Parathyroid adenoma (tissue), 2 donors: ENCODE data around the gene TRPM5.

Source experiments
- H2AFZ ChIP-seq: fragments of 300-600 bp; sonication (generic); one replicate; pipeline ENCODE4 v1.7.0; 2017; ENCODE audit warnings: antibody characterized with exemption, mild to moderate bottlenecking
- H3K27ac ChIP-seq: fragments of 300-600 bp; sonication (generic); one replicate; pipeline ENCODE4 v1.7.0; 2017
- H3K27me3 ChIP-seq: fragments of 300-600 bp; sonication (generic); one replicate; pipeline ENCODE4 v1.7.0; 2017; ENCODE audit warnings: low read length; ENCODE audit not compliant: control insufficient read depth, insufficient read depth
- H3K36me3 ChIP-seq: fragments of 300-600 bp; sonication (generic); one replicate; pipeline ENCODE4 v1.7.0; 2017; ENCODE audit warnings: low read length; ENCODE audit not compliant: control insufficient read depth, insufficient read depth
- H3K4me1 ChIP-seq: fragments of 300-600 bp; sonication (generic); one replicate; pipeline ENCODE4 v1.7.0; 2017; ENCODE audit warnings: control low read depth
- H3K4me2 ChIP-seq: fragments of 300-600 bp; sonication (generic); one replicate; pipeline ENCODE4 v1.7.0; 2017; ENCODE audit warnings: low read length
- H3K4me3 ChIP-seq: fragments of 300-600 bp; sonication (generic); one replicate; pipeline ENCODE4 v1.7.0; 2017; ENCODE audit warnings: low read depth, low read length
- H3K79me2 ChIP-seq: fragments of 300-600 bp; sonication (generic); one replicate; pipeline ENCODE4 v1.7.0; 2017; ENCODE audit warnings: control low read depth
- H3K9ac ChIP-seq: fragments of 300-600 bp; sonication (generic); one replicate; pipeline ENCODE4 v1.7.0; 2017; ENCODE audit warnings: mild to moderate bottlenecking
- H3K9me3 ChIP-seq: fragments of 300-600 bp; sonication (generic); one replicate; pipeline ENCODE4 v1.7.0; 2017; ENCODE audit warnings: low read length; ENCODE audit not compliant: control insufficient read depth
- TF ChIP-seq, protein P1 (sequence below): fragments of 300-600 bp; sonication (generic); IDR thresholded peaks from one replicate; pipeline ENCODE4 v1.7.0; 2017; ENCODE audit warnings: antibody characterized with exemption, mild to moderate bottlenecking
- donor health status: primary hyperparathyroidism.

Gene TRPM5

DNA sequence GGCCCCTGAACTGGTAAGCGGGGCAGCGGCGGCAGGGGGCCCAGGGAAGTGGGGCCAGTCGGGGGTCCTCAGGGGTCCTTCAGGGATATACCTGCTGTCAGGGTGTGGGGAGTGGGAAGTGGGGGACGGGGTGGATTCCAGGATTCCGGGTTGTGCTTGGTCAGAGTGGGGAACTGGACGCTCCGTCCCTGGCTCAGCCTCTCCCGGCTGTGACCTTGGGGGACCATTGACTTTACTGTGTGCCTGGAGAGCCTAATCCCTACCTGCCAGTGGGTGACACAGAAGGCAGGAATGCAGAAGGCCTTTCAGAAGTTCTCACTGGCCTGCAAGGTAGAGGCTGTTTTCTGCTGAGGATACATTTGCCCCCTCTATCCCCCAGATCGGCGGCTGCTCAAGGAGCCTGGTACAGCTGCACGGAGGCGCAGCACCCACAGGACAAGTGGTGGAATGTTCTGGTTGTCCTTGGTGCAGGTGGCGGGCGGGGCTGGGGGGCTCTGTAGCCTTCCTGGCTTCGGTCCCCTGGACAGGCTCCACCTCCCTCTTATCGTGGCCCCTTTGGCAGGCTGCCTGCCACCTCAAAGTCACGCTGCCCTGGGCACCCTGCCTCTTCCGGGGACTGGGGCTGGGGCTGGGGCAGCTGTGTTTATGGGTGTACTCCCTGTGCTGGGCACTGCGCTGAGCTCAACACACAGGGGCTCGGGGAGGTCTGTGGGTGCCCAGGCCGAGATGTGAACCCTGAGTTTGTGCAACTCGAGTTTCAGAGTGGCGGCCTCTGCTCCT lies 18.9 kb upstream of the TRPM5 start:
- Histone ChIP-seq H3K27me3 (no peaks in the 10 kb centered on the region), H3K79me2 (peaks cover 3% of the 10 kb centered on the region), H3K9ac (no peak overlapping the region), H3K9me3 (no peaks in the 10 kb centered on the region), H3K4me3 (no peak overlapping the region), H3K27ac (no peak overlapping the region), H3K4me1 (peaks cover 4% of the 10 kb centered on the region), H3K4me2 (no peak overlapping the region), H3K36me3 (no peaks in the 10 kb centered on the region), H2AFZ (no peak overlapping the region)
- TF ChIP-seq, protein P1, sequence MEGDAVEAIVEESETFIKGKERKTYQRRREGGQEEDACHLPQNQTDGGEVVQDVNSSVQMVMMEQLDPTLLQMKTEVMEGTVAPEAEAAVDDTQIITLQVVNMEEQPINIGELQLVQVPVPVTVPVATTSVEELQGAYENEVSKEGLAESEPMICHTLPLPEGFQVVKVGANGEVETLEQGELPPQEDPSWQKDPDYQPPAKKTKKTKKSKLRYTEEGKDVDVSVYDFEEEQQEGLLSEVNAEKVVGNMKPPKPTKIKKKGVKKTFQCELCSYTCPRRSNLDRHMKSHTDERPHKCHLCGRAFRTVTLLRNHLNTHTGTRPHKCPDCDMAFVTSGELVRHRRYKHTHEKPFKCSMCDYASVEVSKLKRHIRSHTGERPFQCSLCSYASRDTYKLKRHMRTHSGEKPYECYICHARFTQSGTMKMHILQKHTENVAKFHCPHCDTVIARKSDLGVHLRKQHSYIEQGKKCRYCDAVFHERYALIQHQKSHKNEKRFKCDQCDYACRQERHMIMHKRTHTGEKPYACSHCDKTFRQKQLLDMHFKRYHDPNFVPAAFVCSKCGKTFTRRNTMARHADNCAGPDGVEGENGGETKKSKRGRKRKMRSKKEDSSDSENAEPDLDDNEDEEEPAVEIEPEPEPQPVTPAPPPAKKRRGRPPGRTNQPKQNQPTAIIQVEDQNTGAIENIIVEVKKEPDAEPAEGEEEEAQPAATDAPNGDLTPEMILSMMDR, result no peak

DNA sequence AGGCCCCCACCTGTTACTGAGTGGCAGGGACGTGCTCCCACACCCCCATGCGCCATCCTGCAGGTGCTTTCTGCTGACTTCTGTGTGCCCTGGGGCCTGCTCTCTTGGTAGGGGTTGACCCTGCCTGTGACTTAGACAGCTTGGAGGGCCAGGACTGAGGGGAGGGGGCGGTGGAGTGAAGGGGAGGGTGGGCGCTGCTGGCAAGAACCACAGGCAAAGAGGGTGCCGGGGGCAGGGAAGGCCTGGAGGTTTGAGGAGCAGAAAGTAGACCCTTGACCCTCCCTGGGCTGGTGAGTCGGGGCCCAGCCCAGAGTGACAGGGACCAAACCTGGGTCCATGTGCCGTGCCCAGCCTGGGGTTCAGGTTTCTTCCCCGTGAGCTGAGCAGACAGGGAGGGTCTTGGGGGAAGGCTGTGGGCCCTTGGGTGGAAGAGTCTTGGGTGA lies 18.2 kb upstream of the TRPM5 start:
- H3K4me3 ChIP-seq, result no peak overlapping the region
- no peak overlapping the region for H3K4me2 ChIP-seq
- peaks cover 4% of the 10 kb centered on the region for H3K4me1 ChIP-seq
- no peak overlapping the region for H3K27ac ChIP-seq
- H3K27me3 ChIP-seq, result no peaks in the 10 kb centered on the region
- H2AFZ ChIP-seq, result no peak overlapping the region
- peaks cover 3% of the 10 kb centered on the region for H3K79me2 ChIP-seq
- no peaks in the 10 kb centered on the region for H3K9me3 ChIP-seq
- no peak overlapping the region for H3K9ac ChIP-seq
- H3K36me3 ChIP-seq, result no peaks in the 10 kb centered on the region
- TF ChIP-seq, protein P1, result no peak

DNA sequence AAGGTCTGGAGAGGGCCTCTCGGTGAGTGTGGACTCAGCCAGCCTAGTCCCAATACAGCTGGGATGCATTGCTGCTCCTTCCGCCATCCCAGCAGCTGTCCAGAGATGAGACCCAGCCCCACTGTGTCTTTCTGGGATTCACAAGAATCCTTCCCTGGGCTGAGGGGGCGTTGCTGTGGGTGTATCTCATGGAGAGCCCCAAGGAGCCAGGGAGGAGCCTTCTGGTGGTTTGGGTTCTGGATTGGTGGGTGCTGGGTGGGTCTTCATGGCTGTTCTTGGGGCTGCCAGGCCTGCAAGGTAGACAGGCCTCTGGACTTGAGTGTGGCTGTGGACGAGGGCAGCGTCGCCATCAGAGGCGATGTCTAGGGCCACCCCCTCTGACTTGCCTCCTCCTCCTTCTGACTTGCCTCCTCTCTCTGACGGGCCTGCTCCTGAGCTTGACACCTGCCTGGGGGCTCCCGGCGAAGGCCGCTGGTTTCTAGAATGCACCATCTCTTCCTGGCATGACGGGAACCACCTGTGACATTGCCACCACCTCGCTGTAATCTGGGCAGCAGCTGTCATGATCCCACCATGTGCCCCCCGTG lies 17.7 kb upstream of the TRPM5 start:
- H3K79me2 ChIP-seq, result peaks cover 3% of the 10 kb centered on the region
- peaks cover 4% of the 10 kb centered on the region for H3K4me1 ChIP-seq
- no peak overlapping the region for H3K4me3 ChIP-seq
- no peak overlapping the region for H3K9ac ChIP-seq
- TF ChIP-seq, protein P1, result no peak
- H3K27ac ChIP-seq, result no peak overlapping the region
- no peaks in the 10 kb centered on the region for H3K36me3 ChIP-seq
- H3K9me3 ChIP-seq, result no peaks in the 10 kb centered on the region
- no peak overlapping the region for H3K4me2 ChIP-seq
- H3K27me3 ChIP-seq, result no peaks in the 10 kb centered on the region
- no peak overlapping the region for H2AFZ ChIP-seq

DNA sequence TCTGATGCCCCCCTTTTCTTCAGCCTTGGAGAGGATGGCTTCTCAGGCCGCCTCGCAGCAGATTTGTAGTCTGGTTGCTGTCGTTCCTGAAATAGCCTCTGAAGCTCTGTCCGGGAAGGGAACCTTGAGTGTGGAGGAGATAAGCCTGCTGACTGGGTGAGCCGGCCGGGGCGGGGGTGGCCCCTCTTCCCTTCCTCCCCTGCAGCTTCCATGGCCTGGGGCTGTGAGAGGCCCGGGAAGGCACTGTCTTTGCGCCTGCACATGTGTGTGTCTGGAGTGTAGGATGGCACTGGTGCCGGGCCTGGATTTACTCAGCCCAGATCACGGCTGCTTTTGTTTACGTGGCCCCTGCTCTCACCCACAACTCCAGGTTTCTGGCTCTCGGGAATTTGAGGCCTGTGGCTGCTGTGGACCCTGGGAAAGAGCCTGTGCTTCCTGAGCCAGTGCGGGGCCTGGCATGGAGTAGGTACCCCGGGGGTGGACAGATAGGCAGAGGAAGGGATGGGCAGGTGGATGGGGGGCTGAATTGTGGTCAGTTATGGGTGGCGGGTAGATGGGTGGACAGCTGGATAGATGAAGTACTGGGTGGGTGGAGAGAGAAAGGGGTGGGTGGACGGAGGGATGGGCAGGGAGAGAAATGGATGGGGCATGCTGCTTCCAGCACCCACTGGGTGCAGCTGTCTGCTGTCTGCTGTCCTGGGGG lies 17.1 kb upstream of the TRPM5 start:
- no peak overlapping the region for H2AFZ ChIP-seq
- peaks cover 4% of the 10 kb centered on the region for H3K4me1 ChIP-seq
- no peaks in the 10 kb centered on the region for H3K27me3 ChIP-seq
- no peak overlapping the region for H3K4me2 ChIP-seq
- no peaks in the 10 kb centered on the region for H3K36me3 ChIP-seq
- H3K27ac ChIP-seq, result no peak overlapping the region
- no peaks in the 10 kb centered on the region for H3K9me3 ChIP-seq
- no peak overlapping the region for H3K9ac ChIP-seq
- peaks cover 3% of the 10 kb centered on the region for H3K79me2 ChIP-seq
- no peak overlapping the region for H3K4me3 ChIP-seq
- TF ChIP-seq, protein P1, result no peak
